GM23338 (cell line): Measurements from ENCODE around the gene GTF3C1. TPM values are rescaled to one million over a fixed set of nuclear protein-coding genes. Genes with fewer than 3 reads are reported as not detected.

Experiments used
- ATAC-seq: fragments of 200-7000 bp; cut with Tn5 transposase; 3 replicates; pipeline ENCODE4 v1.9.1; 2020
- DNase-seq: peaks from one replicate; pipeline ENCODE4 v3.0.0-alpha.2; 2015; ENCODE audit warnings: low spot score
- H2AFZ ChIP-seq: fragments of 200-600 bp; sonication (generic); 2 replicates; pipeline ENCODE4 v1.8.0; 2016; ENCODE audit warnings: antibody characterized with exemption, mild to moderate bottlenecking, moderate library complexity
- H3F3A ChIP-seq: fragments of 200-600 bp; sonication (generic); replicated peaks from 2 replicates; pipeline ENCODE4 v1.8.0; 2017; ENCODE audit warnings: antibody characterized with exemption, mixed run types, low read depth
- H3K27ac ChIP-seq: fragments of 200-600 bp; sonication (generic); 2 replicates; pipeline ENCODE4 v1.6.1; 2016; ENCODE audit warnings: low read depth
- H3K27me3 ChIP-seq: fragments of 200-600 bp; sonication (generic); 2 replicates; pipeline ENCODE4 v1.8.0; 2016; ENCODE audit warnings: mild to moderate bottlenecking, mixed run types, moderate library complexity; ENCODE audit not compliant: insufficient read depth
- H3K36me3 ChIP-seq: fragments of 200-600 bp; sonication (generic); 2 replicates; pipeline ENCODE4 v1.8.0; 2016; ENCODE audit warnings: mild to moderate bottlenecking; ENCODE audit not compliant: insufficient read depth
- H3K4me1 ChIP-seq: fragments of 200-600 bp; sonication (generic); 2 replicates; pipeline ENCODE4 v1.8.0; 2016; ENCODE audit warnings: mild to moderate bottlenecking, moderate library complexity; ENCODE audit not compliant: insufficient read depth
- H3K4me2 ChIP-seq: fragments of 200-600 bp; sonication (generic); 2 replicates; pipeline ENCODE4 v1.7.1; 2017; ENCODE audit warnings: mixed run types
- H3K4me3 ChIP-seq: fragments of 200-600 bp; sonication (generic); 2 replicates; pipeline ENCODE4 v1.6.1; 2016; ENCODE audit warnings: mixed run types
- H3K79me2 ChIP-seq: fragments of 200-600 bp; sonication (generic); replicated peaks from 2 replicates; pipeline ENCODE4 v1.8.0; 2017; ENCODE audit warnings: mild to moderate bottlenecking; ENCODE audit not compliant: insufficient read depth
- H3K9me2 ChIP-seq: fragments of 200-600 bp; sonication (generic); 2 replicates; pipeline ENCODE4 v1.8.0; 2017; ENCODE audit not compliant: insufficient read depth
- H4K20me1 ChIP-seq: fragments of 200-600 bp; sonication (generic); replicated peaks from 2 replicates; pipeline ENCODE4 v1.8.0; 2017; ENCODE audit warnings: mild to moderate bottlenecking; ENCODE audit not compliant: insufficient read depth
- H3K27ac Mint-ChIP-seq: 2 replicates; pipeline ENCODE4 v1.8.0; 2020; ENCODE audit warnings: inconsistent platforms, mild to moderate bottlenecking, moderate library complexity, mixed read lengths
- H3K27me3 Mint-ChIP-seq: 3 replicates; pipeline ENCODE4 v1.8.0; 2022; ENCODE audit warnings: low read depth, mild to moderate bottlenecking, moderate library complexity, mixed read lengths, inconsistent platforms; ENCODE audit not compliant: insufficient read depth, poor library complexity
- H3K36me3 Mint-ChIP-seq: 3 replicates; pipeline ENCODE4 v1.8.0; 2021; ENCODE audit warnings: low read depth, mild to moderate bottlenecking, inconsistent platforms, moderate library complexity, mixed read lengths
- H3K4me1 Mint-ChIP-seq: 3 replicates; pipeline ENCODE4 v1.8.0; 2020; ENCODE audit warnings: mild to moderate bottlenecking, inconsistent platforms, mixed read lengths
- H3K4me3 Mint-ChIP-seq: 3 replicates; pipeline ENCODE4 v1.8.0; 2021; ENCODE audit warnings: moderate library complexity, mild to moderate bottlenecking, inconsistent platforms, mixed read lengths
- H3K9me3 Mint-ChIP-seq: 3 replicates; pipeline ENCODE4 v1.8.0; 2020; ENCODE audit warnings: moderate library complexity, mild to moderate bottlenecking, inconsistent platforms, mixed read lengths
- CREB1 ChIP-seq: fragments of 250-450 bp; sonication (Bioruptor Pico); IDR thresholded peaks from 2 replicates; pipeline ENCODE4 v1.5.0; 2020; ENCODE audit warnings: low read depth, mild to moderate bottlenecking, moderate library complexity
- EZH2 ChIP-seq: fragments of 200-600 bp; sonication (generic); IDR thresholded peaks from one replicate; pipeline ENCODE4 v1.8.0; 2017; ENCODE audit warnings: antibody characterized with exemption, mild to moderate bottlenecking, low read depth; ENCODE audit not compliant: unreplicated experiment
- EZH2phosphoT487 ChIP-seq: fragments of 200-600 bp; sonication (generic); IDR thresholded peaks from one replicate; pipeline ENCODE4 v1.8.1; 2018; ENCODE audit warnings: antibody characterized with exemption; ENCODE audit not compliant: unreplicated experiment
- JUNB ChIP-seq: IDR thresholded peaks from one replicate; pipeline ENCODE4 v1.6.1; 2016; ENCODE audit warnings: antibody characterized with exemption; ENCODE audit not compliant: unreplicated experiment
- NANOG ChIP-seq: IDR thresholded peaks from 2 replicates; pipeline ENCODE4 v1.6.1; 2016; ENCODE audit warnings: antibody characterized with exemption, borderline replicate concordance
- POLR2AphosphoS5 ChIP-seq: IDR thresholded peaks from 2 replicates; pipeline ENCODE4 v1.6.1; 2016; ENCODE audit warnings: antibody characterized with exemption, low read depth
- STAT1 ChIP-seq: IDR thresholded peaks from one replicate; pipeline ENCODE4 v1.6.1; 2016; ENCODE audit warnings: antibody characterized with exemption; ENCODE audit not compliant: unreplicated experiment
- ZNF114 ChIP-seq: fragments of 250-450 bp; sonication (Bioruptor Pico); IDR thresholded peaks from 2 replicates; pipeline ENCODE4 v1.5.0; 2020; ENCODE audit warnings: mild to moderate bottlenecking, moderate library complexity
- ZNF331 ChIP-seq: fragments of 250-450 bp; sonication (Bioruptor Pico); IDR thresholded peaks from 2 replicates; pipeline ENCODE4 v1.5.0; 2020; ENCODE audit warnings: low read depth, mild to moderate bottlenecking, moderate library complexity
- ZNF462 ChIP-seq: fragments of 250-450 bp; sonication (Bioruptor Pico); IDR thresholded peaks from 2 replicates; pipeline ENCODE4 v1.5.0; 2020; ENCODE audit warnings: mild to moderate bottlenecking, moderate library complexity
- polyA plus RNA-seq: library from polyadenylated mRNA; unstranded; fragments of >200 nt; fragmentation: Nextera tagmentation; extraction: Ambion mirVana; gene quantifications from 2 replicates; pipeline ENCODE4 v1.2.1, GENCODE V29; 2016
- total RNA-seq: library from RNA; depleted of rRNA; stranded (reverse); fragments of >200 nt; shearing (Covaris generic); gene quantifications from 2 replicates; pipeline ENCODE4 v1.2.3, GENCODE V29; 2014
- TF ChIP-seq, protein P1 (sequence below), 2 experiments: fragments of 200-600 bp in 1 of 2; sonication (generic) in 1 of 2; conservative IDR thresholded peaks; 2 replicates each; pipeline versions ENCODE4 v1.5.1 to v1.6.1; 2016 to 2017; ENCODE audit warnings: antibody characterized with exemption in 2 of 2, low read depth in 2 of 2, mild to moderate bottlenecking in 2 of 2, moderate library complexity in 1 of 2
- TF ChIP-seq, protein P2 (sequence below): IDR thresholded peaks from 2 replicates; pipeline ENCODE4 v1.6.1; 2016; ENCODE audit warnings: antibody characterized with exemption
- TF ChIP-seq, protein P3 (sequence below): IDR thresholded peaks from one replicate; pipeline ENCODE4 v1.6.1; 2018; ENCODE audit warnings: antibody characterized with exemption; ENCODE audit not compliant: unreplicated experiment

Gene GTF3C1
- total and polyA plus RNA-seq, 2 experiments from 2014 or later, result 78.5 to 138 TPM

DNA sequence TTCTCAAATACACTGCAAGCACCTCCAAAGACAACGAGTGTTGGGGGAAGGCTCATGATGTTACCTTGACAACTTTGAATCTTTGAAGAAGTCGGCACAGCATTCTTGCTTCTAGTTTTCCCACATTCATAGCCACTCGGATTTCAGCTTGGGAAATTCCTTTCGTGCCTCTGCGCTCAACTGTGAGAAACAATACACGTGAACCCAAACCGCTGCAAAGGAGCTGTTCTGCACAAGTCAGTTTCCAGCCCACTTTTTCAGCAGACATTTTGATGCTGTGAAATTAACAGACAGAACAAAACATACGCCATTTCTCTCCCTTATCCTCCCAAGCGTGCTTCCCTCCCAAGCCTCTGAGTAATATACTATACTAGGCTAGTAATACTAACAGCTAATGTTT is 41.2 kb downstream of the GTF3C1 start:
- no peaks in the 10 kb centered on the region for H3K79me2 ChIP-seq
- Mint-ChIP-seq H3K27me3 (peaks cover 3% of the 10 kb centered on the region), H3K27ac (no peak overlapping the region), H3K4me3 (no peak overlapping the region), H3K4me1 (no peaks in the 10 kb centered on the region), H3K9me3 (no peaks in the 10 kb centered on the region), H3K36me3 (peaks cover 93% of the 10 kb centered on the region)
- H2AFZ ChIP-seq, result no peak overlapping the region
- no peaks in the 10 kb centered on the region for H3F3A ChIP-seq
- no peaks in the 10 kb centered on the region for H3K4me1 ChIP-seq
- ATAC-seq (no peak), DNase-seq (no peak)
- H3K4me3 ChIP-seq, result no peak overlapping the region
- peaks cover 3% of the 10 kb centered on the region for H4K20me1 ChIP-seq
- peaks cover 45% of the 10 kb centered on the region for H3K36me3 ChIP-seq
- H3K27me3 ChIP-seq, result no peaks in the 10 kb centered on the region
- no peak overlapping the region for H3K27ac ChIP-seq
- no peaks in the 10 kb centered on the region for H3K9me2 ChIP-seq
- TF ChIP-seq ZNF462 (CRISPR knock-in tag) (no peak), JUNB (no peak), STAT1 (no peak), ZNF331 (CRISPR knock-in tag) (no peak), NANOG (no peak), ZNF114 (CRISPR knock-in tag) (no peak), EZH2phosphoT487 (no peak), EZH2 (no peak), CREB1 (CRISPR knock-in tag) (no peak), POLR2AphosphoS5 (no peak)
- TF ChIP-seq, protein P1, sequence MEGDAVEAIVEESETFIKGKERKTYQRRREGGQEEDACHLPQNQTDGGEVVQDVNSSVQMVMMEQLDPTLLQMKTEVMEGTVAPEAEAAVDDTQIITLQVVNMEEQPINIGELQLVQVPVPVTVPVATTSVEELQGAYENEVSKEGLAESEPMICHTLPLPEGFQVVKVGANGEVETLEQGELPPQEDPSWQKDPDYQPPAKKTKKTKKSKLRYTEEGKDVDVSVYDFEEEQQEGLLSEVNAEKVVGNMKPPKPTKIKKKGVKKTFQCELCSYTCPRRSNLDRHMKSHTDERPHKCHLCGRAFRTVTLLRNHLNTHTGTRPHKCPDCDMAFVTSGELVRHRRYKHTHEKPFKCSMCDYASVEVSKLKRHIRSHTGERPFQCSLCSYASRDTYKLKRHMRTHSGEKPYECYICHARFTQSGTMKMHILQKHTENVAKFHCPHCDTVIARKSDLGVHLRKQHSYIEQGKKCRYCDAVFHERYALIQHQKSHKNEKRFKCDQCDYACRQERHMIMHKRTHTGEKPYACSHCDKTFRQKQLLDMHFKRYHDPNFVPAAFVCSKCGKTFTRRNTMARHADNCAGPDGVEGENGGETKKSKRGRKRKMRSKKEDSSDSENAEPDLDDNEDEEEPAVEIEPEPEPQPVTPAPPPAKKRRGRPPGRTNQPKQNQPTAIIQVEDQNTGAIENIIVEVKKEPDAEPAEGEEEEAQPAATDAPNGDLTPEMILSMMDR (conservative IDR thresholded peaks at IDR 0.05; ENCODE audit: low read depth in 2 of 2), result no peak
- TF ChIP-seq, protein P2, sequence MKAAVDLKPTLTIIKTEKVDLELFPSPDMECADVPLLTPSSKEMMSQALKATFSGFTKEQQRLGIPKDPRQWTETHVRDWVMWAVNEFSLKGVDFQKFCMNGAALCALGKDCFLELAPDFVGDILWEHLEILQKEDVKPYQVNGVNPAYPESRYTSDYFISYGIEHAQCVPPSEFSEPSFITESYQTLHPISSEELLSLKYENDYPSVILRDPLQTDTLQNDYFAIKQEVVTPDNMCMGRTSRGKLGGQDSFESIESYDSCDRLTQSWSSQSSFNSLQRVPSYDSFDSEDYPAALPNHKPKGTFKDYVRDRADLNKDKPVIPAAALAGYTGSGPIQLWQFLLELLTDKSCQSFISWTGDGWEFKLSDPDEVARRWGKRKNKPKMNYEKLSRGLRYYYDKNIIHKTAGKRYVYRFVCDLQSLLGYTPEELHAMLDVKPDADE, result no peak
- TF ChIP-seq, protein P3, sequence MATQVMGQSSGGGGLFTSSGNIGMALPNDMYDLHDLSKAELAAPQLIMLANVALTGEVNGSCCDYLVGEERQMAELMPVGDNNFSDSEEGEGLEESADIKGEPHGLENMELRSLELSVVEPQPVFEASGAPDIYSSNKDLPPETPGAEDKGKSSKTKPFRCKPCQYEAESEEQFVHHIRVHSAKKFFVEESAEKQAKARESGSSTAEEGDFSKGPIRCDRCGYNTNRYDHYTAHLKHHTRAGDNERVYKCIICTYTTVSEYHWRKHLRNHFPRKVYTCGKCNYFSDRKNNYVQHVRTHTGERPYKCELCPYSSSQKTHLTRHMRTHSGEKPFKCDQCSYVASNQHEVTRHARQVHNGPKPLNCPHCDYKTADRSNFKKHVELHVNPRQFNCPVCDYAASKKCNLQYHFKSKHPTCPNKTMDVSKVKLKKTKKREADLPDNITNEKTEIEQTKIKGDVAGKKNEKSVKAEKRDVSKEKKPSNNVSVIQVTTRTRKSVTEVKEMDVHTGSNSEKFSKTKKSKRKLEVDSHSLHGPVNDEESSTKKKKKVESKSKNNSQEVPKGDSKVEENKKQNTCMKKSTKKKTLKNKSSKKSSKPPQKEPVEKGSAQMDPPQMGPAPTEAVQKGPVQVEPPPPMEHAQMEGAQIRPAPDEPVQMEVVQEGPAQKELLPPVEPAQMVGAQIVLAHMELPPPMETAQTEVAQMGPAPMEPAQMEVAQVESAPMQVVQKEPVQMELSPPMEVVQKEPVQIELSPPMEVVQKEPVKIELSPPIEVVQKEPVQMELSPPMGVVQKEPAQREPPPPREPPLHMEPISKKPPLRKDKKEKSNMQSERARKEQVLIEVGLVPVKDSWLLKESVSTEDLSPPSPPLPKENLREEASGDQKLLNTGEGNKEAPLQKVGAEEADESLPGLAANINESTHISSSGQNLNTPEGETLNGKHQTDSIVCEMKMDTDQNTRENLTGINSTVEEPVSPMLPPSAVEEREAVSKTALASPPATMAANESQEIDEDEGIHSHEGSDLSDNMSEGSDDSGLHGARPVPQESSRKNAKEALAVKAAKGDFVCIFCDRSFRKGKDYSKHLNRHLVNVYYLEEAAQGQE, result no peak
- no peak overlapping the region for H3K4me2 ChIP-seq
